SKM-1 (cell line): ENCODE data around the gene SLAMF6.
"Not testable (repeated sequence)": the region's sequence is repeated elsewhere in the genome, so short reads cannot be mapped to it uniquely, and the experiment has no call there.

Experiments used
- DNase-seq: peaks from one replicate; lab custom pipeline; 2025; ENCODE audit not compliant: unreplicated experiment; lab: John Stamatoyannopoulos, UW

SLAMF6 gene

GRCh38 chr1:160544647-160545046 lies 21.6 kb upstream of the SLAMF6 start:
- no peak for DNase-seq

- no peak for DNase-seq
Measured at GRCh38 chr1:160542303-160542945, 19.4 kb upstream of the SLAMF6 start.

GRCh38 chr1:160541622-160542302 lies 18.7 kb upstream of the SLAMF6 start:
- DNase-seq, result no peak

- no peak for DNase-seq
Measured at GRCh38 chr1:160540859-160541233, 17.8 kb upstream of the SLAMF6 start.

- DNase-seq, result peak; percentile 96
Measured at GRCh38 chr1:160539990-160540858, 17.2 kb upstream of the SLAMF6 start.

GRCh38 chr1:160539684-160539989 lies 16.6 kb upstream of the SLAMF6 start:
- DNase-seq, result no peak

GRCh38 chr1:160538985-160539651 lies 16.1 kb upstream of the SLAMF6 start:
- DNase-seq, result no peak

GRCh38 chr1:160537714-160538665 lies 14.9 kb upstream of the SLAMF6 start:
- DNase-seq, result no peak

GRCh38 chr1:160534823-160535605 lies 12.0 kb upstream of the SLAMF6 start:
- DNase-seq, result no peak

- DNase-seq, result not testable (repeated sequence)
Measured at GRCh38 chr1:160532557-160532813, 9.4 kb upstream of the SLAMF6 start.

GRCh38 chr1:160531809-160532556 lies 8.9 kb upstream of the SLAMF6 start:
- not testable (repeated sequence) for DNase-seq

GRCh38 chr1:160529401-160529952 lies 6.4 kb upstream of the SLAMF6 start:
- DNase-seq, result not testable (repeated sequence)

GRCh38 chr1:160523789-160524188 lies 734 bp upstream of the SLAMF6 start:
- DNase-seq, result not testable (repeated sequence)

GRCh38 chr1:160522136-160522535 lies 919 bp downstream of the SLAMF6 start:
- DNase-seq, result no peak

GRCh38 chr1:160521554-160521953 lies 1.5 kb downstream of the SLAMF6 start:
- no peak for DNase-seq

- DNase-seq, result no peak
Measured at GRCh38 chr1:160520999-160521398, 2.1 kb downstream of the SLAMF6 start.

GRCh38 chr1:160520582-160520981 lies 2.5 kb downstream of the SLAMF6 start:
- DNase-seq, result no peak

GRCh38 chr1:160519642-160520435 lies 3.2 kb downstream of the SLAMF6 start:
- no peak for DNase-seq
